GM13977 (cell line): Measurements from ENCODE around the gene PCED1A.
A peak's percentile ranks its signal among the peaks of the same experiment; 100 is the strongest.

Experiments used
- DNase-seq: peaks from one replicate; pipeline ENCODE4 v3.0.0; 2012; ENCODE audit warnings: low spot score
- CTCF ChIP-seq: IDR thresholded peaks from 2 replicates; pipeline ENCODE4 v1.5.1; 2012; ENCODE audit warnings: mild to moderate bottlenecking, control low read depth; ENCODE audit not compliant: insufficient read depth; ENCODE audit errors: extremely low read depth, missing control alignments
- in situ Hi-C: fragments of 300-500 bp; cut with MboI; formaldehyde crosslinking; loops from one replicate; pipeline ENCODE4 v1.12.0; 2022; ENCODE audit warnings: low sequenced_read_pairs, low pct_unique_long_range_greater_than_20kb, mixed read lengths, inconsistent platforms; ENCODE audit not compliant: unreplicated experiment

Gene PCED1A

GRCh38 chr20:2873010-2873746 lies 32.7 kb upstream of the PCED1A start, which contains the start of gene PTPRA:
Gene PTPRA, plus strand, starts transcription at chr20:2873481. Its CDS starts 90,797 bp downstream, at chr20:2964278.
- in situ Hi-C loops, result loop anchor here (10.0 kb wide), 1 partner anchor 102 kb away; no protein-coding TSS in a partner anchor
- no peak for TF ChIP-seq CTCF
- peak; percentile 97 for DNase-seq

- peak; percentile 71 for DNase-seq
- peak; percentile 68 for TF ChIP-seq CTCF
- in situ Hi-C loops, result loop anchor here (10.0 kb wide), 1 partner anchor 102 kb away; no protein-coding TSS in a partner anchor
Measured at GRCh38 chr20:2872459-2873009, 32.1 kb upstream of the PCED1A start.

GRCh38 chr20:2871661-2872458 lies 31.4 kb upstream of the PCED1A start:
- in situ Hi-C loops, result loop anchor here (10.0 kb wide), 1 partner anchor 103 kb away; no protein-coding TSS in a partner anchor
- no peak for TF ChIP-seq CTCF
- no peak for DNase-seq

- TF ChIP-seq CTCF, result no peak
- DNase-seq, result no peak
- in situ Hi-C loops, result loop anchor here (10.0 kb wide), 1 partner anchor 104 kb away; no protein-coding TSS in a partner anchor
Measured at GRCh38 chr20:2871111-2871465, 30.6 kb upstream of the PCED1A start.

GRCh38 chr20:2869381-2869780 lies 28.9 kb upstream of the PCED1A start:
- no peak for DNase-seq
- no peak for TF ChIP-seq CTCF
- in situ Hi-C loops, result no loop called here

GRCh38 chr20:2867081-2867864 lies 26.8 kb upstream of the PCED1A start:
- in situ Hi-C loops, result no loop called here
- DNase-seq, result no peak

More at GRCh38 chr20:2867081-2867864, 26.8 kb upstream of the PCED1A start:
- TF ChIP-seq CTCF, result no peak
